22Rv1 (cell line): ENCODE results near the gene CPNE5.

Experiments used
- CTCF ChIP-seq: fragments of 450-650 bp; IDR thresholded peaks from 2 replicates; pipeline ENCODE4 v1.5.1; 2017; ENCODE audit warnings: mild to moderate bottlenecking
- ZFX ChIP-seq: fragments of 450-650 bp; IDR thresholded peaks from 2 replicates; pipeline ENCODE4 v1.6.1; 2017; ENCODE audit warnings: antibody characterized with exemption, borderline replicate concordance

DNA sequence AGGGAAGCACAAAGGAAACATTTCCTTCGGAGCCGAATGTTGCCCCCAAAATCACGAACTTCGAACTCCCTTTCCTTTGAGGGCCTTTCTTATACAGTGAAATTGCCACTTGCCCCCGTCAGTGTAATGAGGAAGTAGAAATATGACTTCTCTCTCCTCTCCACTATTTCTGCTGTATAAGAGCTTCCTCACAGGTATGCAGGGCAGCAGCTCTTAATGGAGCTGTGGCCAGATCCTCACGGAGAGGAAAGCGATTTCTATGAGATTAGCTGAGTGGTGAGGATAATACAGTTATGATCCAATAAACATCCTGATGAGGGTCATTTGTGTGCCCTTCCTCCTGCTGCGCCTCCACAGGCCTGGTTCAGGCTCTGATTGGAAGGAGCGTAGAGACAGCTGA lies 10.8 kb upstream of the CPNE5 start:
- TF ChIP-seq CTCF (no peak), ZFX (no peak)
